NCI-H2107 treated with DMSO at 0.1 percent for 48 hours (cell line): Measurements from ENCODE around the gene TMEM63A.
"Not testable (repeated sequence)": the region's sequence is repeated elsewhere in the genome, so short reads cannot be mapped to it uniquely, and the experiment has no call there.

Experiments used
- DNase-seq: peaks from one replicate; lab custom pipeline; 2025; ENCODE audit not compliant: unreplicated experiment; lab: John Stamatoyannopoulos, UW

TMEM63A gene

DNA sequence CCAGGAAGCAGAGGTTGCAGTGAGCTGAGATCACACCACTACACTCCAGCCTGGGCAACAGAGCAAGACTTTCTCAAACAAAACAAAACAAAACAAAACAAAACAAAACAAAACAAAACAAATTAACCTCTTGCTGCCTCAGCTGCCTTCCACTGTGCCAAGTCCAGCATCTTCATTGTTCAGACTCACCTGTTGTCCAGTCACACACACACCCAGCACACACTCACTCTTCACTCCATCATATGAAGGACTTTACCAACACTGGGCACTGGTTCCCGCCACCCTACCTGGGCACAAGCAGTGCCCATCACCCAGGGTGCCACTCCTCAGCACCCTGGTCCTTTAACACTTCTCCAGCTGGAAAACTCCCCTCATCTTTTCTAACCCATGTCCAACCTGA is 27.3 kb upstream of the TMEM63A start:
- DNase-seq: no peak

GRCh38 chr1:225908773-225909172 is 26.6 kb upstream of the TMEM63A start:
- peak; percentile 84 for DNase-seq

DNA sequence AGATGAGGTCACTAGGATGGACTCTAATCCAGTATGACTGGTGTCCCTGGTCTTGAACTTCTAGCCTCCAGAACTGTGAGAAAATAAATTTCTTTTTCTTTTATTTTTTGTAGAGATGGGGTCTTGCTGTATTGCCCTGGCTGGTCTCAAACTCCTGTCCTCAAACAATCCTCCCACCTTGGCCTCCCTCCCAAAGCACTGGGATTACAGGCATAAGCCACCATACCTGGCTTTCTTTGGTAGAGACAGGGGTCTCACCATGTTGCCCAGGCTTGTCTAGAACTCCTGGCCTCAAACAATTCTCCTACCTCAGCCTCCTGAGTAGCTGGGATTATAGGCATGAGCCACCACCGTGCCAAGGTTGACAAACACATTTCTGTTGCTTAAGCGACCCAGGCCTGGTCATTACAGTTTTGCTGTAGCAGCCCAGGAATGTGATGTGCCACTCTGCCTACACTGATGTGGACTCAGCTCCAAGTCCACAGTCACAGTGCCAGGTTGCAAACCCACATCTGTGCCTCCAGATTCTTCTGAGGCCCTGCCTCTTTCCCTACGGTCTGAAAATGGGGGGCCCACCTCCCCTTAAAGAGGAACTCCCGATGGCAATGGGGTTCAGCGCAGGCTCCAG is 25.9 kb upstream of the TMEM63A start:
- DNase-seq: no peak

- DNase-seq: no peak
These were observed 25.2 kb upstream of the TMEM63A start for GRCh38 chr1:225907341-225907740.

- no peak for DNase-seq
These were observed 24.3 kb upstream of the TMEM63A start for GRCh38 chr1:225906467-225906866.

DNA sequence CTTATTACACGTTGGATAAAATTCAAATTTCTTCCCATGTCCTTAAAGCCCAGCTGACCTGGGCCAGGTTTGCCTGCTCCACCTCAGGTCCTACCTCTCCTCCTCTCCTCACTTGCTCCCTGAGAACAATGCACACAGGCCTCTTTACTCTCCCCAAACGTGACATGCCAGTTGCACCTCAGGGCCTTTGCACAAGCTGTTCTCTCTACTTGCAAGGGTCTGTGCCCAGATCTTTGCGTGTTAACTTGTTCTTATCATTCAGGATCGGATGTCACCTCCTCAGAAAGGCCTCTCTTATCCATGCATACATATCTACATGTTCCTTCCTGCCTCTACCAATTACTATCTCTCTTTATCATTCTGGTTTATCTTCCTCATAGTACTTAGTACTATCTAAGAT is 21.4 kb upstream of the TMEM63A start:
- no peak for DNase-seq

DNA sequence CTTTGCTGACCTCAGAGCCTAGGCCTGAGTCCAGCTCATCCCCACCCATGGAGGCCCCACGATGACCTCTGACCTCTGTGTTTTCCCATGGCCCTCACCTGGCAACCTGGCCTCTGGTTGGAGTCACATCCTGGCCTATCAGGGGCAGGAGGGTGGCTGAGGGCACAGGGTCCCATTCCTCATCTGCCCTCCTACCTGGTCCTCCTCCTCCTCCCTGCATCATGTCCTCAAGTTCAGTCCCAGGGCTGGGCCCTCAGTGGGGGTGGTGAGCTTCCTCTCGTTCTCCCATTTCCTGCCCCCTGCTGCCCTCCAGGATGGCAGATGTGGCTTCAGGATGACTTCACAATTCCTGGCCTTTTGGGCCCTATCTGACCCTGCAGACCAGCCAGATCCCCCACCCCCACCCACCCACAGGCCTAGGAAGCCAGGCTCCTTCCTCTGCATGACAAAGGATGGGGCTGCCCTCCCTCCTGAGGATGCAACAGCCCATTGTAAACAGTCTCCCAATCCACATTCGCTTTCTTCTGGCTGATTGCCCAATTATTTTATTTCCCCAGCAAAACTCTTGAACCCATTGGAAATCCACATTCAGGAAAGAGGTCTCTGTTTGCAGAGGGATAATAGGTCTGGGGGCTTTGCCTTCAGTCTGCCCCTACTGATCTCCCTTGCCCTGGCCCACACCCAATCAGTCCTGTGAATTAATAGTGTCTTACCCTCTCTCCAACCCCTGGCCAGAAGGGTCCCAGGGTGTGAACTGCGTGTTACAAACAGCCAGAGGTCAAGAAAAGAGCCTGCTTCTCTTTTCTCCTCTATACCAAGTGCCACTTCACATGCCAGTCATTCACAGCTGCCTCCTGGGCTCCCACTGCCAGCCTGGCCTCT is 17.1 kb upstream of the TMEM63A start:
- DNase-seq: no peak

GRCh38 chr1:225897595-225898514 is 15.7 kb upstream of the TMEM63A start:
- peak; percentile 26 for DNase-seq

DNA sequence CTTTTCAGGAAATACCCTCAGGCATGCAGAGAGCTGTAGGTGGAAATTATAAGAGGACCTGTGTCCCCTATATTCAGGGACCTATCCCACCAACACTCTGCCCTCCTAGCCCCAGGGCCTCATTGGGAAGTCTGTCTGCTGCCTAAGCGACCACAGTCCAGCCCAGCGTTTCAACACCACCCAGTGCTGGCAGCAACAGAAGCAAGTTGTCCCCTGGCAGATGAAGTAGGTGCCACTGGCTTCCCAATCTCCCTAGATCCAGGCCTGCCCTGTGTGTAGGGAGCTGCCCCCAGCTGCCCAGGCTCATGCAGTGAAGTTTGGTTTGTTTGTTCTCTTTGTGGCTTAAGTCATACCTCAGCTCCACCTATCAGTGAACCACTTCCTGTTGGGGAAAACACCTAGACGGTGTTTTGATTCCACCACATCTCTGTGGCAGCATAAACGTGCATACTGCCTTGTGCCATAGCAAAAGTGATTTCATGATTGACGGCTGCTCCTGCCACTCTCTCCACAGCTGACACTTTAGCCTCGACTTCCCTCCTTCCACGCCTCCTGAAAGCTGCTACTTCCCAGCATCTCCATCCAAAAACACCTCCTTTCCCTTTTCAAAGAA is 14.9 kb upstream of the TMEM63A start:
- peak; percentile 68 for DNase-seq

- no peak for DNase-seq
These were observed 14.3 kb upstream of the TMEM63A start for GRCh38 chr1:225896494-225896893.

- DNase-seq: no peak
These were observed 10.1 kb upstream of the TMEM63A start for GRCh38 chr1:225892307-225892706.

GRCh38 chr1:225891229-225891972 is 9.2 kb upstream of the TMEM63A start:
- DNase-seq: no peak

DNA sequence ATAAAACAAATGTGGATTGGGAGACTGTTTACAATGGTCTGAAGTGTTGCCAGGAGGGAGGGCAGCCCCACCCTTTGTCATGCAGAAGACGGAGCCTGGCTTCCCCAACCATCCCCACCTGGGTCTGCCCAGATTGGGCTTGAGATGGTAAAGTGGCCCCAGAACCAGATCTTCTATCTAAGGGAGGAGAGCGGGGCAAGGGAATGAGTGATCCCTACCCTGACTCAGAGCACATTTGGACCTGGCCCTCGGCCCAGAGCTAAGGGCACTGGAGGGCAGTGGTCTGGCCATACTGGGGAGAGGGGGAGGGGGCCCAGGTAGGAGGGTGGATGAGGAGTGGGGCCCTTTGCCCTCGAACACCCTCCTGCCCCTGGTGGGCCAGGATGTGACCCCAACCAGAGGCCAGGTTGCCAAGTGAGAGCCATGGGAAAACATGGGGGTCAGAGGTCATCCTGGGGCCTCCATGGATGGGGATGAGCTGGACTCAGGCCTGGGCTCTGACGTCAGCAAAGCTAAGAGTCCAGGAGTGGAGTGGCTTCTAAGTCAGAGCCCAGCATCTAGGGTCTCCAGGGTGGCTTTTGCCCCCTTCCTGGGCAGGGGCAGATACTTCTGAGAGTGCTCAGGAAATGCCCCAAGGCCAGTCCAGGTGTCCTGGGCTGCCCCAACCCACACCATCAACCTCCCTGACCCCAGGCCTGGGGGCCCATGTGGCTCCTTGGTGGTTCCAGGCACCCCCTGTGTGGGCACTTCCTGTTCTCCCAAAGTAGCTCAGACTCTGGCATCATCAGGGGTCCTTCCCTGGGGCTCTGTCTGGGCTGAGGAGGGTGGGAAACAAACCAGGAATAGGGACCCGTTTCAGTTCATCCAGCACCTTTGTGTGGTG is 8.4 kb upstream of the TMEM63A start:
- no peak for DNase-seq

GRCh38 chr1:225889743-225890142 is 7.6 kb upstream of the TMEM63A start:
- DNase-seq: no peak

DNA sequence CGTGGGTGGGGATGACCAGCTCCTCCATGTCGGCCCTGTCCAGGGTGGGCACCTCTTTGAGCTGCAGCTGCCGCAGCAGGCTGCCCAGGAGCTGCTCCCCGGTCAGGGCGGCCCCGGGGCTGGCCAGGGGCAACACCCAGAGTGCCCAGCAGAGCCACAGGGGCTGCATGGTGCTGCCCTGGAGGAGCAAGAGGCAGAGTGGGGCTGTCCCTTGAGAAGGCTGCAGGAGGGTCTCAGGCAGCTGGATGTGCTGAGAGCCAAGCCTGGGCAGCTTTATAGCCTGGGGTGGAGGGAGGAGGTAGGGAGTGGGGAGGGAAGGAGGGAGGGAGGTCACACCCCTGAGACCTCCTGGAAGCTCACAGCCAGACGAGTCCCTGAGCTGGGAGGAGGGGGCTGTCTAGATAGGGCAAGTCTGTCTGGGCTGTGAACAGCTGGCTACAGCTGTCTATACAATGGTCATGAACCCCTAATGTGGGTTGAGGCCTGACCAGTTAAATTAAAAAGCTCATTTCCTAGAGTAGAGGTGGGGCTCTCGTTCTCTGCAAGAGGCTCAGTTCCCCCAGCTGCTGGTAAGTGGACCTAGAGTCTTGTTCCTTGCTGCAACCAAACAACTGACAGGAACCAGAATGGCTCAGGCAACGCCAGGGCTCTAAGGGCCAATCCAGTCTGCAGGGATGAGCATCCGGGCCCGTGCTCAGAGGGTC is 6.9 kb upstream of the TMEM63A start, which contains the start of gene LEFTY1:
Gene LEFTY1 (minus strand): TSS at position 249 of the 704 bp plus-strand sequence. CDS start 80 bp downstream, at position 169.
- DNase-seq: no peak

GRCh38 chr1:225888289-225888897 is 6.2 kb upstream of the TMEM63A start:
- no peak for DNase-seq

DNA sequence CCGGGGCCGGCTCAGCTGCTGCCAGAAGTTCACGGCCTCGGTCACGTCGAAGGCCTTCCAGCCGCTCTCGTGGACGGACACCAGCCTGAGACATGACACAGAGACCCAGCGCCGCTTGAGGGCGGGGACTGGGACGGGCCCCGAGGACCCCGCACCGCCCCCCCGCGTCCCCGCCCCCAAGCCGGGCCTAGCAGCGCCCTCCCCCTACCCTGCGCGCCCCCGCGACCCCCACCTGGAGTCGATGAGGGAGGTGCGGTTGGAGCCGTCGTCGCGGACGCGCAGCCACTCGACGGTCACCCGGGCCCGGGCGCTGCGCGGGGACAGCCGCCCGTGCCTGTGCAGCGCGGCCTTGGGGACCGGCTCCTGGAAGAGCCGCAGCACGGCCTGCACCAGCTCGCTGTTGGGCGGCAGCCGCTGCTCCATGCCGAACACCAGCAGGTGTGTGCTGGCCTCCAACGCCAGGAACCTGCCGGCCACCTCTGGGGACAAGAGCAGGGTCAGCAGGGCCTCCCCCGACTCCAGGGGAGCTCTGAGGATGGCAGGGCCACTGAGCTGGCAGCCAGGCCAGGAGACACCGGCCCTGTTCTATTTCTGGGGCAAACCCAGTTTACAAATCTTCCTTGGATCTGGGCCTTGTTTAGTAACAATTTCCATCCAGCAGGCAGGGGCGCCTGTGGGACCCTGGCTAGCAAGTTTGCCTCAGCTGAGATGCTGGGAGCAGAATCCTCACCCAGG is 5.5 kb upstream of the TMEM63A start:
- not testable (repeated sequence) for DNase-seq

- DNase-seq: no peak
These were observed 4.8 kb upstream of the TMEM63A start for GRCh38 chr1:225887030-225887314.
